COLO668 (cell line): ENCODE data around the gene STIM2.
A peak's percentile ranks its signal among the peaks of the same experiment; 100 is the strongest.

Source experiments
- DNase-seq: peaks from one replicate; lab custom pipeline; 2025; ENCODE audit not compliant: unreplicated experiment; lab: John Stamatoyannopoulos, UW

The STIM2 gene

DNA sequence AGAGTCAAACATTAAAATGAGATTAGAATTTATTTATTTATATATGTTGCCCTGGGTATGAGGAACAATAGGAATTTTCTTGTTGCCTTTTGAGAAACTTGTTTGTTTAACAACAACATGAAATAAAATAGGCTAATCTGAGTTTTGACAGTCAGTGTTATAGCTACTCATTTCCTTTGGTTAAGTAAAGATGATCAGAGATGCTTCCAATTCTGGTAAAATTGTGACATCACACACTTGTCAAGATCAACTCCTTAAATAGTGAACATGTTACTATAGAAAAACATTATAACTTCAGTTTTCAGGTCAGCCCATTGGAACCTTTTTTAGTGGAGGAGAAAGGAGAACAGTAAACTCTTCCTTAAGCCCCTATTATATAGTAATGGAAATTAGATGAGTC lies 136.1 kb downstream of the STIM2 start:
- no peak for DNase-seq

GRCh38 chr4:26999689-27000088 lies 139.0 kb downstream of the STIM2 start:
- DNase-seq: no peak

DNA sequence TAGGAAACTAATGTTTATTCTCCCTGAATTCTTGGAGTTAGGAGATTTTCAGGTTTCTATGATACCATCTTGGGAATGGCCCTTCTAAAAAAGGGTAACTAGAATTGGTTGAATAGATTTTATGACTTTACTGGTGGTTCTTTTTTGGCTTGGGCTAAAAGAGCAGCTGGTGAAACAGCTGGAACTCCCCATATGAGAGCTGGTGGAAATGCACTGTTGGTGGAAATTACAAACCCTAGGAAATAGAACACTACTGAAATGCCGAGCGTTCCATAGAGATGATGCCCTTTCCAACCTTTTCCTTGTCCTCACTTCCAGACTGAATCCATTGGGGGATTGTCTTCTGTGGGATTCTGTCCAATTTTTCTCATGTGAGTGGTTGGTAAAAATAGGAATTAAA lies 139.5 kb downstream of the STIM2 start:
- no peak for DNase-seq

- DNase-seq: no peak
Measured at GRCh38 chr4:27000820-27001219, 140.2 kb downstream of the STIM2 start.

DNA sequence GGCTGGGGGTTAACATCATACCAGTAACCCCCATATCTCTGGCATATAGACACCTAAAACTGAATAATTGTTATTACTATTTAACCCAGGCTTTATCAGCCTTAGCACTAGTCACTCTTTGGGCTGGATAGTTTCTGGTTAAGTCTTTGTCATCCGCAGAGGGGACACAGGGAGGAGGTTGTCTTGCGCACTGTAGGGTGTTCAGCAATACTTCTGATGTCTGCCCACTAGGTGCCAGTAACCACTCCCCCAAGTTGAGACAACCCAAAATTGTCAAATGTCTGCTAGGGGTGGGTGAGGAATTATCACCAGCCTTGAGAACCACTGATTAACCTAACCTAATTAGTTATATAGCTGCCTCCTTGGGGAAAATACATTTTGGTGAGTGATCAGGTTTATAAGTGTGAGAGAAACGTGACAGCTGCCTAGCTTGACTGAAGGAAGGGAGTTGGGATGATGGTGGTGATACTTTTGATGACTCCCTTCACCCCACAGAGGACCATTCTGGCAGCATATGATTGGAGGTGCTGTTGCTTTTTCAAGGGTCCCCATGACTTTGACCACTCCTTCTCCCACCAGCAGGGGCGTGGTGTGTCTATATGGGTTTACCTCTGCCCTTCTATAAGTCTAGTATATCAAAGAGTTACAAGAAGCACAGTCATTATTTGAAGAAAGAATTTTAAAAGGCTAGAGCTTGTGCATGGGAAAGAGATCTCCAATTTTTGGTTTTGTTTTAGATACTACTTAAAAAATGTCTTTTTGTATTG lies 140.9 kb downstream of the STIM2 start:
- no peak for DNase-seq

- no peak for DNase-seq
Measured at GRCh38 chr4:27003642-27004113, 143.0 kb downstream of the STIM2 start.

DNA sequence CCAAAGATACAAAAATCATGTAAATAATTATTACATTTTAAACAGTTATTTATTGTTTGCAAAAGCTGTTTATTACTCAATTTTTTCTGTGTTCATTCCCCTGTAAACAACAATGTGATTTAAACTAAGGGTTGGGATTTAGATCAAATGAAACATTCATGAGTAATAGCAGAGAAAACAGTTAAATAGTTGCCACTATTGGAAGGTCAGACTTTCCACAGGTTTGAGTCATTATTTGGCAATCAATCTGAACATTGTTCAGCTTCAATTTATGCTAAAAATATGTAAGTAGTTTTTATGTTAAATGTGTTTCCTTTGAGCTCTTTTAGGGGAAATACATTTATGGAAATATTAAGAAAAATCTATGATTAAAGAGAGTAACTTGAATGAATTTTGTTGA lies 144.9 kb downstream of the STIM2 start:
- DNase-seq: no peak

DNA sequence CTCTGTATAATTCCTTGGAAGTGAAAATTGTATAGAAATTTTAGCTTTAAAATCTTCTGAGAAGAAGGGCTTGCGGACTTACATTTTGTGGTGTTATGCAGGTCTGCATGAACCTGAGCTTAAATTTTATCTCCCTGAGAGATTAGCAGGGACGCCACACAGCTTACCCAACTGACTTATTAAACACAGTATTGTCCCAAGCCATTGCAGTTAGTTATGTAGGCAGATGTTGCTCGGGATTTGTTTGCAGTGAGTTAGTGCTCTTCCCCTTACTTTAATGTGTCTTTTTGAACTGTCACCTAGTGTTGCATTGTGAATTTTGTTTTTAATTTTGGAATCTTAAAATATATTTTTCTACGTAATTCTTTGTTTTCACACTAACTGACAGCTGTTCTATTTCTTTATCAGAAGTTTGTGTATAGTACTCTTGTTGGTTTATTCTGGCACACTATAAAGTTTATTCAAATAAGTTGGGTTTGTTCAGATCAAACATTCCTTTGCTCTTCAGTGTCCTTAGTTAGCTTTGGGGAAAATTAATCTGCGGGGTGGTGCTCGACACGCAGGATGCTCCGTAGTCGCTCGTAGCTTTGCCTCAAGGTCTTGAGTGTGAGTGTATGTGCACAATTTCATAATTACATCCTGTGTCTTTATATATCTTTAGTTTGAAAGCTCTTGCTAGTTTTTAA lies 145.4 kb downstream of the STIM2 start:
- no peak for DNase-seq

DNA sequence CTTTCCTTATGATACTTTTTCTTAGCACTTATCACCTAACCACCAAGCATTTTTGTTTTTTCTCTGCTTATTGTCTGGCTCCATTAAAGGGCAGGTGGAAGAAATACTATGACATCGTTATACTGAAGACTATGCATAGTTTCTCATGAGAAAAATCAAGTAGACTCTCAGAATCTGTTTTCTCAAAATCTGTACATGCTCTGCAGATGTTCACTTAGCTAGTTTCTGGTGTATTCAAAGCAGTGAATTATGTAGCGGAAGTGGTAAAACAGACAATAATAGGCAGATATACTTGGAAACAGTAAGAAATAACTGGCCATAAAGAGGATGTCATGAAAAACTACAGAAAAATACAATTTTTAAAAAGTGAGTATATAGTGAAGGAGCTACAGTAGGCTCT lies 146.0 kb downstream of the STIM2 start:
- DNase-seq: no peak

DNA sequence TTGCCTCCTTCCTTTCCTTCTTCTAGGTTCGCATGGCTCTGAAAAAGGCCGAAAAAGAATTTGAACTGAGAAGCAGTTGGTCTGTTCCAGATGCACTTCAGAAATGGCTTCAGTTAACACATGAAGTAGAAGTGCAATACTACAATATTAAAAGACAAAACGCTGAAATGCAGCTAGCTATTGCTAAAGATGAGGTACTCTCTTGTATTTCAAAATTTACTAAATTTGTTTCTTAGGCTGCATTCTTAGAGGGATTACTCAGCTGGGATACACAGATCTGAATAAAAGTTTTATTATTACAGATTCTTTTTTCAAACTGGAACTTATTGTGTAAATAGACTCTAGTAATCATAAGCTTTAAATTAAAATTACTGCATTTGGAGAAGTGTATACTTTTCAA lies 146.9 kb downstream of the STIM2 start:
- no peak for DNase-seq

DNA sequence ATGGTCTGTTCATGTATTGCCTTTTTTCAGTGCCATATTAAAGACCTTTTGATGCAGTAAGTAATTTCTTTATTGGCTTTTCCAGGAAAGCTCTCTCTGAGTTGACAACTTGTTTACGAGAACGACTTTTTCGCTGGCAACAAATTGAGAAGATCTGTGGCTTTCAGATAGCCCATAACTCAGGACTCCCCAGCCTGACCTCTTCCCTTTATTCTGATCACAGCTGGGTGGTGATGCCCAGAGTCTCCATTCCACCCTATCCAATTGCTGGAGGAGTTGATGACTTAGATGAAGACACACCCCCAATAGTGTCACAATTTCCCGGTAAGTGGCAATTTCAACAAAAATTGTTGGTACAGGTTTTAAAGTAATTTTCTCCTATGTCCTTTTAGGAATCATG lies 148.0 kb downstream of the STIM2 start:
- DNase-seq: no peak

DNA sequence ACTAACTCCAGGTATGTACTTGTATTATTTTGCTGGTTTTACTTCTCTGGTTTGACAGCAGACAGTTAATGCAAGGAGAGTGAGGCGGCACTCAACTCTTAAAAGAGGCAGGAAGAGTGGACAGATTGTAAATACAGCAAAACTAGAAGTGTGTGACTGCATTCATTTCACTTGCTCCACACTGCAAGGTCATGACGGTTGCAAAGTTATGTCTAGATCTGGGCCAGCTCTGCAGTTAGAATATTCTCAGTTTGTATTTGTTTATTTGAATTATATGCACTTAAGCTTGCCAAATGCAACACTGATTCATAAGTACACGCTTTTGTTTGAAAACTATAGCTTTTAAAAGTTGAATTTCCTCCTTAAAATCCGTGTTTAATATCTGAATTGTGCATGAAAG lies 148.9 kb downstream of the STIM2 start:
- DNase-seq: no peak

GRCh38 chr4:27010334-27010940 lies 149.8 kb downstream of the STIM2 start:
- peak; percentile 48 for DNase-seq

- no peak for DNase-seq
Measured at GRCh38 chr4:27011401-27011800, 150.8 kb downstream of the STIM2 start.

- no peak for DNase-seq
Measured at GRCh38 chr4:27013012-27013411, 152.4 kb downstream of the STIM2 start.

GRCh38 chr4:27016551-27016950 lies 155.9 kb downstream of the STIM2 start:
- no peak for DNase-seq

DNA sequence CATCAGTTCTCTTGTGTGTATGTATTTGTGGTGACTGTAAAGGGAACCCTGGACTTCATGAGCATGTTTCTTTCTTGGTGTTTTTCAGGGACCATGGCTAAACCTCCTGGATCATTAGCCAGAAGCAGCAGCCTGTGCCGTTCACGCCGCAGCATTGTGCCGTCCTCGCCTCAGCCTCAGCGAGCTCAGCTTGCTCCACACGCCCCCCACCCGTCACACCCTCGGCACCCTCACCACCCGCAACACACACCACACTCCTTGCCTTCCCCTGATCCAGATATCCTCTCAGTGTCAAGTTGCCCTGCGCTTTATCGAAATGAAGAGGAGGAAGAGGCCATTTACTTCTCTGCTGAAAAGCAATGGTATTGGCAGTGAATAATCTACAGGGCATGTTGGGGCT lies 157.0 kb downstream of the STIM2 start:
- DNase-seq: no peak

DNA sequence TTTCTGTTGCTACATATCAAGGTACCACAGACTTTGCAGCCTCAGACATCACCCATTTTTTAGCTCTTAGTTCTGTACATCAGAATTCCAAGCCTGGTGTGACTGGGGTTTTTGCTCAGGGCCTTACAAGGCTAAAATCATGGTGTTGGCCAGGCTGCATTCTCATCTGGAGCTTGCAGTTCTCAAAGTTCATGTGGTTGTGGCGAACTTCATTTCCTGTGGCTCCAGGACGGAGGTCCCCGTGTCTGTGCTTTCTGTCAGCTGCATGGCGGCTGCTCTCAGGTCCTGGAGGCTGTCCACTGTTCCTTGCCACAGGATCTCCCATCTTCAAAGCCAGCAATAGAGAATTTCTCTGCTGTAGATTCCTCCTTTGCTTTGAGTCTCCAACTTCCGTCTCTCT lies 157.4 kb downstream of the STIM2 start:
- no peak for DNase-seq

DNA sequence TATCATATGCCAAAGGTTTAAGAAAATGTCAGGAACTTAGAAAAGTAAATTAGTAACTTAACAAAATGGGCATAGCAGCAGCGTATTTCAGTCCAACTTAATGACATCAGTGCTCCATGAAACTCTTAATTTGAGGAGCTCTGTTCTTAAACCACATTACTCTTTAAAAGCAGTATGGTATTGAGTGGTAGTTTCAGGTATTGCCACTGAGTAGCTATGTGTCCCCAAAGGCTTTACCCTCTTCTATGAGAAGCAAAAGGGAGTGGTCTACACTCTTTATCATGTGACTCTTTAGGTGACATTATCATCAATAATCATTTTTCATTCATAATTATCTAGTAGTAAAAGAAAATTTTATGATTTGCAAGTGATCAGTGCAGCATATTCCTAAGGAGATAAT lies 158.3 kb downstream of the STIM2 start:
- no peak for DNase-seq

GRCh38 chr4:27019766-27020165 lies 159.1 kb downstream of the STIM2 start:
- DNase-seq: no peak

DNA sequence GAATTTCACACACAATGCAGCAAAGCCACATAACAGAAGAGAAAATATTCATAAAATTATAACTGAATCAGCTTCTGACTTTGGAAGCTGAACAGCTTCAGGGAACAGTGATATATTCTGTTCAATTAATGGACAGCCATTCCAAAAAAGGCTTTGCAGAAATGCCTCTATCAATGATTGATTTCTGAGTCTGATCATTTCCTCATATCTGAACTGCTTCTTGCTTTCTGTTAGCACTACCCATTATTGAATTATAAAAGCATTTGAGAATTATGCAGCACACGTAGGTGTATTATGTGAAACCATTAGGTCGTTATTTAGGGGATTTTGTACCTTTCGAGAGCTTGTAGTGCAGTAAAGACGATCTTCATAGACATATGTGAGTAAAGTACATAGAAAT lies 159.6 kb downstream of the STIM2 start:
- DNase-seq: no peak

- no peak for DNase-seq
Measured at GRCh38 chr4:27020603-27021002, 160.0 kb downstream of the STIM2 start.
